ENCODE measurements around the gene GFY. TPM values are rescaled to one million over a fixed set of nuclear protein-coding genes. Genes with fewer than 3 reads are reported as not detected.

GFY gene
- total and polyA plus RNA-seq, 10 of the 15 experiments (the other 5 are each of a cell fraction or from before 2014, with no cell fraction given), result 0.05 TPM; not detected in 9

DNA sequence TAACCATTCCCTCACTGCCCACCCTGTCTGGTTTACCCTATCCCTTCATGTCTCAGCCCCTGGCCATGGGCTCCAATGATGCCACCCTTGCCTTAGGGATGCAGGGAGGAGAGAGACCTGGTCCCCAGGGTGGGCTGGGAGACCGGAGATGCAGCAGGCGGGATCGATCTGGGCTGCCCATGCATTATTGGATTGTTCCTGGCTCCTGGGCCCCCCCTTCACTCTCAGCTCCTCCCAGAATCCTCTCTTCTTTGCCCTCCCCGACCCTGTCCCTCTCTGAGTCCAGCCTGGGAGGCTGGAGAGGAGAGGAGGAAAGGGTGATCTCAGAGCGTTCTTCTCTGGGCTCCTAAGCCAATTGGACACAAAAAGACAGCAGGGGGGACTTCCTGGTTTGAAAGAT, 31.3 kb upstream of the GFY start:
- in situ Hi-C loops (cut with MboI) (loop anchor here (5.0 kb wide), 1 partner anchor 43 kb away; no protein-coding TSS in a partner anchor), intact Hi-C loops (cut with micrococcal nuclease; ENCODE audit: unreplicated experiment) (no loop called here)
- no peak for DNase-seq (ENCODE audit: low read depth, low spot score)
- no peaks in the 10 kb centered on the region for H3K79me2 ChIP-seq (ENCODE audit: control insufficient read depth, insufficient read depth, low read length)
- ChIA-PET RAD21 (ENCODE audit: unreplicated experiment) (interaction anchor here (1.0 kb wide), 1 partner anchor 77 kb away, joined by 4 read pairs; no protein-coding TSS in a partner anchor), CTCF (interaction anchor here (0.6 to 5.7 kb wide), 8 partner anchors 16 to 475 kb away, joined by 3 to 68 read pairs (median 4); partner anchors contain the start of gene FLT3LG), POLR2A (no interaction called here), SMC1A (ENCODE audit: uncharacterized antibody, unreplicated experiment) (interaction anchor here (0.7 to 1.4 kb wide), 2 partner anchors 49 to 92 kb away, joined by 3 to 5 read pairs; no protein-coding TSS in a partner anchor)
- H2AFZ ChIP-seq (ENCODE audit: control insufficient read depth, low read depth, low read length), result no peak overlapping the region
- no peaks in the 10 kb centered on the region for H3K9me3 ChIP-seq (replicated peaks; ENCODE audit: control insufficient read depth, insufficient read depth, low read length)
- 28% methylated on average over 4 of the region's 5 CpGs for WGBS (ENCODE audit: insufficient coverage, insufficient replicate concordance, low lambda C conversion rate, missing lambda C conversion rate)
- H3K27me3 ChIP-seq (replicated peaks in 1 of 2; ENCODE audit: control insufficient read depth in 2 of 2, insufficient read depth in 2 of 2, low read length in 1 of 2), result no peaks in the 10 kb centered on the region
- no peak overlapping the region for H3K9ac ChIP-seq (ENCODE audit: control insufficient read depth, insufficient read depth, low read length)
- no peak for FAIRE-seq
- no peak overlapping the region for H3K4me3 ChIP-seq
- H3K4me1 ChIP-seq (ENCODE audit: control insufficient read depth, insufficient read depth, low read length), result no peaks in the 10 kb centered on the region; the same call in 1 of the 2 replicates
- no peak for ATAC-seq
- no peak overlapping the region for H3K27ac ChIP-seq (ENCODE audit: control insufficient read depth, insufficient read depth)
- no peaks in the 10 kb centered on the region for H4K20me1 ChIP-seq (ENCODE audit: control insufficient read depth, insufficient read depth)
- H3K4me2 ChIP-seq (ENCODE audit: control insufficient read depth, insufficient read depth), result no peak overlapping the region
- H3K36me3 ChIP-seq (ENCODE audit: control insufficient read depth in 2 of 2, insufficient read depth in 2 of 2, low read length in 1 of 2), result no peaks in the 10 kb centered on the region
- BruUV-seq (replicated peaks), result no TSS peak
- TF ChIP-seq MEF2B (IDR thresholded peaks at IDR 0.05; ENCODE audit: partially characterized antibody, poor library complexity, severe bottlenecking), result no peak
- TF ChIP-seq, protein P1, sequence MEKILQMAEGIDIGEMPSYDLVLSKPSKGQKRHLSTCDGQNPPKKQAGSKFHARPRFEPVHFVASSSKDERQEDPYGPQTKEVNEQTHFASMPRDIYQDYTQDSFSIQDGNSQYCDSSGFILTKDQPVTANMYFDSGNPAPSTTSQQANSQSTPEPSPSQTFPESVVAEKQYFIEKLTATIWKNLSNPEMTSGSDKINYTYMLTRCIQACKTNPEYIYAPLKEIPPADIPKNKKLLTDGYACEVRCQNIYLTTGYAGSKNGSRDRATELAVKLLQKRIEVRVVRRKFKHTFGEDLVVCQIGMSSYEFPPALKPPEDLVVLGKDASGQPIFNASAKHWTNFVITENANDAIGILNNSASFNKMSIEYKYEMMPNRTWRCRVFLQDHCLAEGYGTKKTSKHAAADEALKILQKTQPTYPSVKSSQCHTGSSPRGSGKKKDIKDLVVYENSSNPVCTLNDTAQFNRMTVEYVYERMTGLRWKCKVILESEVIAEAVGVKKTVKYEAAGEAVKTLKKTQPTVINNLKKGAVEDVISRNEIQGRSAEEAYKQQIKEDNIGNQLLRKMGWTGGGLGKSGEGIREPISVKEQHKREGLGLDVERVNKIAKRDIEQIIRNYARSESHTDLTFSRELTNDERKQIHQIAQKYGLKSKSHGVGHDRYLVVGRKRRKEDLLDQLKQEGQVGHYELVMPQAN (conservative IDR thresholded peaks at IDR 0.05), result no peak
- TF ChIP-seq, protein P2, sequence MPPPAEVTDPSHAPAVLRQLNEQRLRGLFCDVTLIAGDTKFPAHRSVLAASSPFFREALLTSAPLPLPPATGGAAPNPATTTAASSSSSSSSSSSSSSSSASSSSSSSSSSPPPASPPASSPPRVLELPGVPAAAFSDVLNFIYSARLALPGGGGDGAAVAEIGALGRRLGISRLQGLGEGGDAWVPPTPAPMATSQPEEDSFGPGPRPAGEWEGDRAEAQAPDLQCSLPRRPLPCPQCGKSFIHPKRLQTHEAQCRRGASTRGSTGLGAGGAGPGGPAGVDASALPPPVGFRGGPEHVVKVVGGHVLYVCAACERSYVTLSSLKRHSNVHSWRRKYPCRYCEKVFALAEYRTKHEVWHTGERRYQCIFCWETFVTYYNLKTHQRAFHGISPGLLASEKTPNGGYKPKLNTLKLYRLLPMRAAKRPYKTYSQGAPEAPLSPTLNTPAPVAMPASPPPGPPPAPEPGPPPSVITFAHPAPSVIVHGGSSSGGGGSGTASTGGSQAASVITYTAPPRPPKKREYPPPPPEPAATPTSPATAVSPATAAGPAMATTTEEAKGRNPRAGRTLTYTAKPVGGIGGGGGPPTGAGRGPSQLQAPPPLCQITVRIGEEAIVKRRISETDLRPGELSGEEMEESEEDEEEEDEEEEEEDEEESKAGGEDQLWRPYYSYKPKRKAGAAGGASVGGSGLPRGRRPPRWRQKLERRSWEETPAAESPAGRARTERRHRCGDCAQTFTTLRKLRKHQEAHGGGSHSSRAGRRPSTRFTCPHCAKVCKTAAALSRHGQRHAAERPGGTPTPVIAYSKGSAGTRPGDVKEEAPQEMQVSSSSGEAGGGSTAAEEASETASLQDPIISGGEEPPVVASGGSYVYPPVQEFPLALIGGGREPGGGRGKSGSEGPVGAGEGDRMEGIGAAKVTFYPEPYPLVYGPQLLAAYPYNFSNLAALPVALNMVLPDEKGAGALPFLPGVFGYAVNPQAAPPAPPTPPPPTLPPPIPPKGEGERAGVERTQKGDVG (CRISPR knock-in tag; IDR thresholded peaks at IDR 0.05), result no peak
- TF ChIP-seq, protein P3, sequence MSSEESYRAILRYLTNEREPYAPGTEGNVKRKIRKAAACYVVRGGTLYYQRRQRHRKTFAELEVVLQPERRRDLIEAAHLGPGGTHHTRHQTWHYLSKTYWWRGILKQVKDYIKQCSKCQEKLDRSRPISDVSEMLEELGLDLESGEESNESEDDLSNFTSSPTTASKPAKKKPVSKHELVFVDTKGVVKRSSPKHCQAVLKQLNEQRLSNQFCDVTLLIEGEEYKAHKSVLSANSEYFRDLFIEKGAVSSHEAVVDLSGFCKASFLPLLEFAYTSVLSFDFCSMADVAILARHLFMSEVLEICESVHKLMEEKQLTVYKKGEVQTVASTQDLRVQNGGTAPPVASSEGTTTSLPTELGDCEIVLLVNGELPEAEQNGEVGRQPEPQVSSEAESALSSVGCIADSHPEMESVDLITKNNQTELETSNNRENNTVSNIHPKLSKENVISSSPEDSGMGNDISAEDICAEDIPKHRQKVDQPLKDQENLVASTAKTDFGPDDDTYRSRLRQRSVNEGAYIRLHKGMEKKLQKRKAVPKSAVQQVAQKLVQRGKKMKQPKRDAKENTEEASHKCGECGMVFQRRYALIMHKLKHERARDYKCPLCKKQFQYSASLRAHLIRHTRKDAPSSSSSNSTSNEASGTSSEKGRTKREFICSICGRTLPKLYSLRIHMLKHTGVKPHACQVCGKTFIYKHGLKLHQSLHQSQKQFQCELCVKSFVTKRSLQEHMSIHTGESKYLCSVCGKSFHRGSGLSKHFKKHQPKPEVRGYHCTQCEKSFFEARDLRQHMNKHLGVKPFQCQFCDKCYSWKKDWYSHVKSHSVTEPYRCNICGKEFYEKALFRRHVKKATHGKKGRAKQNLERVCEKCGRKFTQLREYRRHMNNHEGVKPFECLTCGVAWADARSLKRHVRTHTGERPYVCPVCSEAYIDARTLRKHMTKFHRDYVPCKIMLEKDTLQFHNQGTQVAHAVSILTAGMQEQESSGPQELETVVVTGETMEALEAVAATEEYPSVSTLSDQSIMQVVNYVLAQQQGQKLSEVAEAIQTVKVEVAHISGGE (CRISPR knock-in tag; IDR thresholded peaks at IDR 0.05), result no peak
- no peak for TF ChIP-seq NR2C2 (IDR thresholded peaks at IDR 0.05; ENCODE audit: borderline replicate concordance, control insufficient read depth, insufficient read length, low read depth)
- TF ChIP-seq FOXK2 (IDR thresholded peaks at IDR 0.05), result no peak
- no peak for TF ChIP-seq JUND (IDR thresholded peaks at IDR 0.05; ENCODE audit: low read depth, low read length)
- TF ChIP-seq, protein P4, sequence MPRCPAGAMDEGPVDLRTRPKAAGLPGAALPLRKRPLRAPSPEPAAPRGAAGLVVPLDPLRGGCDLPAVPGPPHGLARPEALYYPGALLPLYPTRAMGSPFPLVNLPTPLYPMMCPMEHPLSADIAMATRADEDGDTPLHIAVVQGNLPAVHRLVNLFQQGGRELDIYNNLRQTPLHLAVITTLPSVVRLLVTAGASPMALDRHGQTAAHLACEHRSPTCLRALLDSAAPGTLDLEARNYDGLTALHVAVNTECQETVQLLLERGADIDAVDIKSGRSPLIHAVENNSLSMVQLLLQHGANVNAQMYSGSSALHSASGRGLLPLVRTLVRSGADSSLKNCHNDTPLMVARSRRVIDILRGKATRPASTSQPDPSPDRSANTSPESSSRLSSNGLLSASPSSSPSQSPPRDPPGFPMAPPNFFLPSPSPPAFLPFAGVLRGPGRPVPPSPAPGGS (IDR thresholded peaks at IDR 0.05; ENCODE audit: borderline replicate concordance, insufficient read depth, low read depth, low read length, poor library complexity, severe bottlenecking), result no peak
- no peak for TF ChIP-seq RAD21 (IDR thresholded peaks at IDR 0.05; ENCODE audit: insufficient read depth, low read depth, low read length)
- no peak for TF ChIP-seq EED (IDR thresholded peaks at IDR 0.05; ENCODE audit: low read depth)
- no peak for TF ChIP-seq YBX1 (IDR thresholded peaks at IDR 0.05)
- no peak for TF ChIP-seq ZNF207 (IDR thresholded peaks at IDR 0.05; ENCODE audit: borderline replicate concordance)
- TF ChIP-seq MEF2A (IDR thresholded peaks at IDR 0.05; ENCODE audit: insufficient read depth, low read depth, low read length), result no peak
- no peak for TF ChIP-seq TARDBP (IDR thresholded peaks at IDR 0.05; ENCODE audit: borderline replicate concordance)

Measured in GM12878 (cell line).